H9 (cell line): ENCODE results near the gene WNT3A. TPM values are rescaled to one million over a fixed set of nuclear protein-coding genes. Genes with fewer than 3 reads are reported as not detected.
A peak's percentile ranks its signal among the peaks of the same experiment; 100 is the strongest.

ENCODE experiments used
- DNase-seq: peaks from one replicate; pipeline ENCODE4 v3.0.0-alpha.2; 2017
- H2AFZ ChIP-seq: one replicate; pipeline ENCODE4 v1.6.1; 2013; ENCODE audit warnings: mild to moderate bottlenecking, low read length, control low read depth, moderate library complexity
- H2AK5ac ChIP-seq: 2 replicates; pipeline ENCODE4 v1.6.1; 2013; ENCODE audit warnings: low read length, control low read depth, mixed read lengths; ENCODE audit not compliant: insufficient read length
- H2BK120ac ChIP-seq: one replicate; pipeline ENCODE4 v1.6.1; 2013; ENCODE audit warnings: low read depth, mild to moderate bottlenecking, low read length, control low read depth, inconsistent platforms; ENCODE audit not compliant: poor library complexity, severe bottlenecking
- H2BK12ac ChIP-seq: 2 replicates; pipeline ENCODE4 v1.6.1; 2013; ENCODE audit warnings: low read length, control low read depth, mixed read lengths, low read depth; ENCODE audit not compliant: insufficient read length
- H2BK15ac ChIP-seq: 2 replicates; pipeline ENCODE4 v1.6.1; 2013; ENCODE audit warnings: low read depth, low read length, control low read depth
- H2BK20ac ChIP-seq: one replicate; pipeline ENCODE4 v1.6.1; 2013; ENCODE audit warnings: low read depth, mild to moderate bottlenecking, low read length, control low read depth, inconsistent platforms; ENCODE audit not compliant: poor library complexity, severe bottlenecking
- H2BK5ac ChIP-seq: 2 replicates; pipeline ENCODE4 v1.6.1; 2013; ENCODE audit warnings: low read length, control low read depth, mixed read lengths; ENCODE audit not compliant: insufficient read length
- H3K14ac ChIP-seq: 2 replicates; pipeline ENCODE4 v1.6.1; 2013; ENCODE audit warnings: low read length, control low read depth; ENCODE audit not compliant: insufficient read depth
- H3K18ac ChIP-seq: 2 replicates; pipeline ENCODE4 v1.6.1; 2013; ENCODE audit warnings: low read depth, mild to moderate bottlenecking, mixed read lengths, low read length, control low read depth; ENCODE audit not compliant: insufficient read length
- H3K23ac ChIP-seq: 2 replicates; pipeline ENCODE4 v1.6.1; 2013; ENCODE audit warnings: low read length, control low read depth, mixed read lengths, low read depth; ENCODE audit not compliant: insufficient read length
- H3K23me2 ChIP-seq: 2 replicates; pipeline ENCODE4 v1.6.1; 2013; ENCODE audit warnings: low read depth, mild to moderate bottlenecking, mixed read lengths, low read length, control low read depth; ENCODE audit not compliant: insufficient read length, poor library complexity, severe bottlenecking
- H3K27ac ChIP-seq: 2 replicates; pipeline ENCODE4 v1.5.1; 2013; ENCODE audit warnings: low read length, control low read depth, mixed read lengths, low read depth; ENCODE audit not compliant: insufficient read length
- H3K27me3 ChIP-seq: 2 replicates; pipeline ENCODE4 v1.6.1; 2013; ENCODE audit warnings: low read length, control low read depth, inconsistent platforms; ENCODE audit not compliant: insufficient read depth
- H3K4ac ChIP-seq: 2 replicates; pipeline ENCODE4 v1.6.1; 2013; ENCODE audit warnings: low read depth, mild to moderate bottlenecking, control low read depth, inconsistent platforms, low read length, moderate library complexity
- H3K4me1 ChIP-seq: 2 replicates; pipeline ENCODE4 v1.6.1; 2013; ENCODE audit warnings: low read length, control low read depth, inconsistent platforms; ENCODE audit not compliant: insufficient read depth
- H3K4me2 ChIP-seq: 2 replicates; pipeline ENCODE4 v1.6.1; 2013; ENCODE audit warnings: low read length, control low read depth, mixed read lengths; ENCODE audit not compliant: insufficient read length, insufficient read depth
- H3K56ac ChIP-seq: 2 replicates; pipeline ENCODE4 v1.6.1; 2013; ENCODE audit warnings: low read depth, mild to moderate bottlenecking, mixed read lengths, low read length, control low read depth; ENCODE audit not compliant: insufficient read length
- H3K79me1 ChIP-seq: 2 replicates; pipeline ENCODE4 v1.6.1; 2013; ENCODE audit warnings: low read depth, mild to moderate bottlenecking, moderate library complexity, low read length, control low read depth, inconsistent platforms; ENCODE audit not compliant: insufficient read depth, poor library complexity, severe bottlenecking
- H3K79me2 ChIP-seq: 2 replicates; pipeline ENCODE4 v1.6.1; 2013; ENCODE audit warnings: low read length, control low read depth, inconsistent platforms; ENCODE audit not compliant: insufficient read depth
- H3K9ac ChIP-seq: 2 replicates; pipeline ENCODE4 v1.6.1; 2013; ENCODE audit warnings: low read length, control low read depth, mixed read lengths; ENCODE audit not compliant: insufficient read length; ENCODE audit errors: extremely low read depth
- H3K9me3 ChIP-seq: one replicate; pipeline ENCODE4 v1.6.1; 2013; ENCODE audit warnings: low read depth, low read length, inconsistent platforms; ENCODE audit not compliant: control insufficient read depth
- H3T11ph ChIP-seq: one replicate; pipeline ENCODE4 v1.6.1; 2013; ENCODE audit warnings: mild to moderate bottlenecking, low read length, control low read depth, inconsistent platforms
- H4K20me1 ChIP-seq: one replicate; pipeline ENCODE4 v1.6.1; 2013; ENCODE audit not compliant: control insufficient read depth, insufficient read length, insufficient read depth
- H4K5ac ChIP-seq: 2 replicates; pipeline ENCODE4 v1.6.1; 2013; ENCODE audit warnings: low read depth, mild to moderate bottlenecking, mixed read lengths, low read length, control low read depth; ENCODE audit not compliant: insufficient read length
- H4K8ac ChIP-seq: replicated peaks from 2 replicates; pipeline ENCODE4 v1.6.1; 2013; ENCODE audit warnings: low read length, control low read depth, mixed read lengths, low read depth; ENCODE audit not compliant: insufficient read length
- H4K91ac ChIP-seq: 2 replicates; pipeline ENCODE4 v1.6.1; 2013; ENCODE audit warnings: low read depth, mild to moderate bottlenecking, moderate library complexity, mixed read lengths, low read length, control low read depth; ENCODE audit not compliant: insufficient read length
- H3K27ac Mint-ChIP-seq, 3 experiments: 2 replicates in 2 of 3; 3 replicates in 1 of 3; pipeline ENCODE4 v1.8.0; 2020 to 2021; ENCODE audit warnings: mixed read lengths in 3 of 3, mild to moderate bottlenecking in 1 of 3, moderate library complexity in 1 of 3
- H3K27me3 Mint-ChIP-seq: 2 replicates; pipeline ENCODE4 v1.8.0; 2021; ENCODE audit warnings: low read depth, mild to moderate bottlenecking, moderate library complexity, mixed read lengths
- H3K36me3 Mint-ChIP-seq, 3 experiments: 2 replicates in 2 of 3; 3 replicates in 1 of 3; pipeline ENCODE4 v1.8.0; 2020 to 2021; ENCODE audit warnings: low read depth in 3 of 3, mixed read lengths in 3 of 3; ENCODE audit not compliant: insufficient read depth in 1 of 3
- H3K4me1 Mint-ChIP-seq, 2 experiments: 2 replicates each; pipeline ENCODE4 v1.8.0; 2020; ENCODE audit warnings: mixed read lengths in 2 of 2
- H3K4me3 Mint-ChIP-seq, 2 experiments: 2 replicates in 1 of 2; 3 replicates in 1 of 2; pipeline ENCODE4 v1.8.0; 2020 to 2021; ENCODE audit warnings: mild to moderate bottlenecking in 2 of 2, mixed read lengths in 2 of 2, moderate library complexity in 1 of 2
- H3K9me3 Mint-ChIP-seq, 2 experiments: 2 replicates in 1 of 2; 3 replicates in 1 of 2; pipeline ENCODE4 v1.8.0; 2020; ENCODE audit warnings: mild to moderate bottlenecking in 2 of 2, mixed read lengths in 2 of 2, moderate library complexity in 1 of 2
- WGBS: extraction: QIAGEN DNeasy Blood & Tissue Kit; methylation state at CpG from one replicate; pipeline ENCODE4 v1.1.7; 2013; ENCODE audit warnings: missing lambda C conversion rate, low lambda C conversion rate, mixed read lengths; ENCODE audit not compliant: insufficient read length; ENCODE audit errors: extremely low coverage; 5-methylcytosine and 5-hydroxymethylcytosine counted together
- total RNA-seq: library from RNA; stranded (reverse); gene quantifications from 2 replicates; pipeline ENCODE4 v1.2.1, GENCODE V29; 2021
- TF ChIP-seq, protein P1 (sequence below): fragments of 200-600 bp; sonication (generic); conservative IDR thresholded peaks from 3 replicates; pipeline ENCODE4 v1.8.0; 2021; ENCODE audit warnings: antibody characterized with exemption, mild to moderate bottlenecking

WNT3A gene
- total RNA-seq, 1 experiment from 2014 or later = 0.17 TPM

DNA sequence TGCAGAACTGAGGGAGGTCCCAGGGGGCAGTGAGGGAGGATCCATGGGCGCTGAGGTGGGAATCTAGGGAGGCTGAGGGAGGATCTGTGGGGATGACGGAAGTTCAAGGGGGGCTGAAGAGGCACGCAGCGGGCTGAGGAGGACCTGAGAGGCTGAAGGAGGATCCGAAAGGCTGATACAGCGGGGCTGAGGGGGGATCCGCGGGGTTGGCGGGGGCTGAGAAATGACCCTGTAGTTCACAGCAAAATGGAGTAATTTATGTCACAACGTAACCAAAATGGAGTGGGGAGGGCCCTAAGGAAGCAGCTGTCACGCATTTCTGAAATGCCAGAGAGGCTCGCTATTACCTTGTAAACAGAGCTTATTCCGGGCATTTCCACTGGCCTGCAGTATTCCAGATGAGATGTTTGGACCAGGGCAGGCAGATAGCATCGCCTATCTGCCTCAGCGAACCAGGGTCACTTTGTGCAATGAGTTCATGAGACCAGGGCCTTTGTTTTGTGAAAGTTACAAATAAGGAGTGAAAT lies 103.2 kb downstream of the WNT3A start:
- Histone ChIP-seq H2BK12ac (no peak overlapping the region), H3K27me3 (no peaks in the 10 kb centered on the region), H3K4me2 (peak overlapping the region; percentile 40), H2BK5ac (no peak overlapping the region), H3K56ac (no peak overlapping the region), H2BK120ac (no peak overlapping the region), H4K8ac (no peak overlapping the region), H3K9ac (no peak overlapping the region), H3K14ac (no peak overlapping the region), H3K9me3 (no peaks in the 10 kb centered on the region), H2BK20ac (no peak overlapping the region), H3K4me1 (no peaks in the 10 kb centered on the region), H3K27ac (no peak overlapping the region), H2AK5ac (no peak overlapping the region), H3K4ac (no peak overlapping the region), H3K23ac (no peak overlapping the region), H2AFZ (no peak overlapping the region), H3T11ph (no peak overlapping the region), H3K79me2 (no peaks in the 10 kb centered on the region), H4K5ac (no peak overlapping the region), H3K79me1 (peaks cover 3% of the 10 kb centered on the region), H4K91ac (no peak overlapping the region), H4K20me1 (no peaks in the 10 kb centered on the region), H3K23me2 (peaks cover 10% of the 10 kb centered on the region), H2BK15ac (no peak overlapping the region), H3K18ac (no peak overlapping the region)
- peak overlapping the region; percentile 88 to 95 for H3K4me3 Mint-ChIP-seq
- H3K27me3 Mint-ChIP-seq = peaks cover 16% of the 10 kb centered on the region
- H3K4me1 Mint-ChIP-seq = peaks cover 12 to 15% of the 10 kb centered on the region in 2 experiments
- peaks cover 15 to 19% (median 16%) of the 10 kb centered on the region in 3 experiments; a peak in 6 of 7 replicates for H3K36me3 Mint-ChIP-seq
- WGBS = no CpG with 5 or more reads among the region's 15 CpGs
- peak overlapping the region in 2 of 3 experiments; percentile 81 to 89; a peak in 2 of 7 replicates for H3K27ac Mint-ChIP-seq
- TF ChIP-seq, protein P1, sequence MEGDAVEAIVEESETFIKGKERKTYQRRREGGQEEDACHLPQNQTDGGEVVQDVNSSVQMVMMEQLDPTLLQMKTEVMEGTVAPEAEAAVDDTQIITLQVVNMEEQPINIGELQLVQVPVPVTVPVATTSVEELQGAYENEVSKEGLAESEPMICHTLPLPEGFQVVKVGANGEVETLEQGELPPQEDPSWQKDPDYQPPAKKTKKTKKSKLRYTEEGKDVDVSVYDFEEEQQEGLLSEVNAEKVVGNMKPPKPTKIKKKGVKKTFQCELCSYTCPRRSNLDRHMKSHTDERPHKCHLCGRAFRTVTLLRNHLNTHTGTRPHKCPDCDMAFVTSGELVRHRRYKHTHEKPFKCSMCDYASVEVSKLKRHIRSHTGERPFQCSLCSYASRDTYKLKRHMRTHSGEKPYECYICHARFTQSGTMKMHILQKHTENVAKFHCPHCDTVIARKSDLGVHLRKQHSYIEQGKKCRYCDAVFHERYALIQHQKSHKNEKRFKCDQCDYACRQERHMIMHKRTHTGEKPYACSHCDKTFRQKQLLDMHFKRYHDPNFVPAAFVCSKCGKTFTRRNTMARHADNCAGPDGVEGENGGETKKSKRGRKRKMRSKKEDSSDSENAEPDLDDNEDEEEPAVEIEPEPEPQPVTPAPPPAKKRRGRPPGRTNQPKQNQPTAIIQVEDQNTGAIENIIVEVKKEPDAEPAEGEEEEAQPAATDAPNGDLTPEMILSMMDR = no peak
- DNase-seq = no peak
- peaks cover 0 to 5% of the 10 kb centered on the region in 2 experiments; a peak in 3 of 5 replicates for H3K9me3 Mint-ChIP-seq
